ENCODE results near the gene TMEM117.

TMEM117 gene

GRCh38 chr12:44405297-44405696 lies 569.4 kb downstream of the TMEM117 start:
- TF ChIP-seq CTCF (IDR thresholded peaks at IDR 0.05): no peak
- Histone ChIP-seq H3K27me3 (no peaks in the 10 kb centered on the region), H3K36me3 (no peaks in the 10 kb centered on the region), H3K4me1 (no peaks in the 10 kb centered on the region), H3K27ac (no peak overlapping the region), H3K4me3 (no peak overlapping the region), H3K9me3 (no peaks in the 10 kb centered on the region)
- DNase-seq: no peak
- intact Hi-C loops (cut with DNase I; ENCODE audit: low total_unique reads): no loop called here

- intact Hi-C loops (cut with DNase I; ENCODE audit: low total_unique reads): no loop called here
- TF ChIP-seq CTCF (IDR thresholded peaks at IDR 0.05): no peak
Measured at GRCh38 chr12:44422559-44422958, 586.7 kb downstream of the TMEM117 start.

GRCh38 chr12:44428825-44429224 lies 592.9 kb downstream of the TMEM117 start:
- H3K4me1 ChIP-seq: no peaks in the 10 kb centered on the region
- no peak for DNase-seq
- intact Hi-C loops (cut with DNase I; ENCODE audit: low total_unique reads): no loop called here
- H3K27me3 ChIP-seq: no peaks in the 10 kb centered on the region
- H3K27ac ChIP-seq: no peak overlapping the region
- no peak for TF ChIP-seq CTCF (IDR thresholded peaks at IDR 0.05)
- no peaks in the 10 kb centered on the region for H3K36me3 ChIP-seq
- H3K4me3 ChIP-seq: no peak overlapping the region
- H3K9me3 ChIP-seq: no peaks in the 10 kb centered on the region

More at GRCh38 chr12:44422559-44422958, 586.7 kb downstream of the TMEM117 start:
- DNase-seq: no peak
- no peaks in the 10 kb centered on the region for H3K4me1 ChIP-seq
- no peaks in the 10 kb centered on the region for H3K36me3 ChIP-seq
- H3K9me3 ChIP-seq: no peaks in the 10 kb centered on the region
- no peak overlapping the region for H3K27ac ChIP-seq
- no peak overlapping the region for H3K4me3 ChIP-seq
- no peaks in the 10 kb centered on the region for H3K27me3 ChIP-seq

GRCh38 chr12:44431647-44432343 lies 595.9 kb downstream of the TMEM117 start:
- Histone ChIP-seq H3K27ac (no peak overlapping the region), H3K9me3 (no peaks in the 10 kb centered on the region), H3K36me3 (no peaks in the 10 kb centered on the region), H3K27me3 (no peaks in the 10 kb centered on the region), H3K4me3 (no peak overlapping the region), H3K4me1 (no peaks in the 10 kb centered on the region)
- no peak for DNase-seq
- intact Hi-C loops (cut with DNase I; ENCODE audit: low total_unique reads): no loop called here
- TF ChIP-seq CTCF (IDR thresholded peaks at IDR 0.05): no peak

GRCh38 chr12:44433659-44434058 lies 597.8 kb downstream of the TMEM117 start:
- H3K36me3 ChIP-seq: no peaks in the 10 kb centered on the region
- H3K4me1 ChIP-seq: no peaks in the 10 kb centered on the region
- H3K9me3 ChIP-seq: no peaks in the 10 kb centered on the region
- no peak for DNase-seq
- no peak for TF ChIP-seq CTCF (IDR thresholded peaks at IDR 0.05)
- H3K4me3 ChIP-seq: no peak overlapping the region
- no peak overlapping the region for H3K27ac ChIP-seq
- no peaks in the 10 kb centered on the region for H3K27me3 ChIP-seq
- intact Hi-C loops (cut with DNase I; ENCODE audit: low total_unique reads): no loop called here

- intact Hi-C loops (cut with DNase I; ENCODE audit: low total_unique reads): no loop called here
- Histone ChIP-seq H3K4me3 (no peak overlapping the region), H3K9me3 (no peaks in the 10 kb centered on the region), H3K27me3 (no peaks in the 10 kb centered on the region), H3K36me3 (no peaks in the 10 kb centered on the region), H3K27ac (no peak overlapping the region), H3K4me1 (no peaks in the 10 kb centered on the region)
- DNase-seq: no peak
- no peak for TF ChIP-seq CTCF (IDR thresholded peaks at IDR 0.05)
Measured at GRCh38 chr12:44436756-44437155, 600.9 kb downstream of the TMEM117 start.
